ENCODE results near the gene PRR5L.

PRR5L gene

GRCh38 chr11:36388071-36388470 lies 92.0 kb downstream of the PRR5L start:
- no peak for FAIRE-seq
- TF ChIP-seq POLR2AphosphoS5 (IDR thresholded peaks at IDR 0.05; ENCODE audit: low read depth, low read length) (no peak), TAF1 (IDR thresholded peaks at IDR 0.05; ENCODE audit: borderline replicate concordance, low read depth, low read length) (no peak), POLR2A (IDR thresholded peaks at IDR 0.05; ENCODE audit: low read depth, low read length) (no peak)
- no peak for DNase-seq (ENCODE audit: insufficient read length)

- TF ChIP-seq POLR2AphosphoS5 (IDR thresholded peaks at IDR 0.05; ENCODE audit: low read depth, low read length) (no peak), TAF1 (IDR thresholded peaks at IDR 0.05; ENCODE audit: borderline replicate concordance, low read depth, low read length) (no peak), POLR2A (IDR thresholded peaks at IDR 0.05; ENCODE audit: low read depth, low read length) (no peak)
- DNase-seq (ENCODE audit: insufficient read length) (no peak), FAIRE-seq (no peak)
Observed at GRCh38 chr11:36388951-36389350, 92.9 kb downstream of the PRR5L start.

- TF ChIP-seq POLR2A (IDR thresholded peaks at IDR 0.05; ENCODE audit: low read depth, low read length): no peak
- no peak for TF ChIP-seq POLR2AphosphoS5 (IDR thresholded peaks at IDR 0.05; ENCODE audit: low read depth, low read length)
- TF ChIP-seq TAF1 (IDR thresholded peaks at IDR 0.05; ENCODE audit: borderline replicate concordance, low read depth, low read length): no peak
- no peak for DNase-seq (ENCODE audit: insufficient read length)
- FAIRE-seq: peak; percentile 50
Observed at GRCh38 chr11:36389811-36390210, 93.7 kb downstream of the PRR5L start.

- DNase-seq (ENCODE audit: insufficient read length) (no peak), FAIRE-seq (peak; percentile 82)
- TF ChIP-seq TAF1 (IDR thresholded peaks at IDR 0.05; ENCODE audit: borderline replicate concordance, low read depth, low read length): no peak
Observed at GRCh38 chr11:36390963-36391471, 94.9 kb downstream of the PRR5L start.

- no peak for DNase-seq (ENCODE audit: insufficient read length)
- TF ChIP-seq TAF1 (IDR thresholded peaks at IDR 0.05; ENCODE audit: borderline replicate concordance, low read depth, low read length): no peak
- no peak for TF ChIP-seq POLR2A (IDR thresholded peaks at IDR 0.05; ENCODE audit: low read depth, low read length)
- no peak for TF ChIP-seq POLR2AphosphoS5 (IDR thresholded peaks at IDR 0.05; ENCODE audit: low read depth, low read length)
- FAIRE-seq: no peak
Observed at GRCh38 chr11:36392196-36392595, 96.1 kb downstream of the PRR5L start.

- TF ChIP-seq POLR2AphosphoS5 (IDR thresholded peaks at IDR 0.05; ENCODE audit: low read depth, low read length) (no peak), POLR2A (IDR thresholded peaks at IDR 0.05; ENCODE audit: low read depth, low read length) (no peak), TAF1 (IDR thresholded peaks at IDR 0.05; ENCODE audit: borderline replicate concordance, low read depth, low read length) (no peak)
- no peak for DNase-seq (ENCODE audit: insufficient read length)
- no peak for FAIRE-seq
Observed at GRCh38 chr11:36394056-36394455, 98.0 kb downstream of the PRR5L start.

- DNase-seq (ENCODE audit: insufficient read length) (no peak), FAIRE-seq (no peak)
- no peak for TF ChIP-seq POLR2A (IDR thresholded peaks at IDR 0.05; ENCODE audit: low read depth, low read length)
- TF ChIP-seq POLR2AphosphoS5 (IDR thresholded peaks at IDR 0.05; ENCODE audit: low read depth, low read length): no peak
- TF ChIP-seq TAF1 (IDR thresholded peaks at IDR 0.05; ENCODE audit: borderline replicate concordance, low read depth, low read length): no peak
Observed at GRCh38 chr11:36394926-36395325, 98.8 kb downstream of the PRR5L start.

- FAIRE-seq (no peak), DNase-seq (ENCODE audit: insufficient read length) (no peak)
- TF ChIP-seq POLR2AphosphoS5 (IDR thresholded peaks at IDR 0.05; ENCODE audit: low read depth, low read length) (no peak), POLR2A (IDR thresholded peaks at IDR 0.05; ENCODE audit: low read depth, low read length) (no peak)
Observed at GRCh38 chr11:36395978-36396736, 100.1 kb downstream of the PRR5L start.

GRCh38 chr11:36398231-36398953 lies 102.3 kb downstream of the PRR5L start:
- DNase-seq (ENCODE audit: insufficient read length) (no peak), FAIRE-seq (no peak)
- TF ChIP-seq TAF1 (IDR thresholded peaks at IDR 0.05; ENCODE audit: borderline replicate concordance, low read depth, low read length) (no peak), POLR2AphosphoS5 (IDR thresholded peaks at IDR 0.05; ENCODE audit: low read depth, low read length) (no peak), POLR2A (IDR thresholded peaks at IDR 0.05; ENCODE audit: low read depth, low read length) (no peak)

GRCh38 chr11:36399236-36399635 lies 103.1 kb downstream of the PRR5L start:
- no peak for TF ChIP-seq POLR2A (IDR thresholded peaks at IDR 0.05; ENCODE audit: low read depth, low read length)
- no peak for TF ChIP-seq POLR2AphosphoS5 (IDR thresholded peaks at IDR 0.05; ENCODE audit: low read depth, low read length)
- TF ChIP-seq TAF1 (IDR thresholded peaks at IDR 0.05; ENCODE audit: borderline replicate concordance, low read depth, low read length): no peak
- no peak for FAIRE-seq
- DNase-seq (ENCODE audit: insufficient read length): no peak

GRCh38 chr11:36399745-36400144 lies 103.7 kb downstream of the PRR5L start:
- no peak for FAIRE-seq
- no peak for DNase-seq (ENCODE audit: insufficient read length)
- no peak for TF ChIP-seq POLR2A (IDR thresholded peaks at IDR 0.05; ENCODE audit: low read depth, low read length)
- no peak for TF ChIP-seq POLR2AphosphoS5 (IDR thresholded peaks at IDR 0.05; ENCODE audit: low read depth, low read length)
- no peak for TF ChIP-seq TAF1 (IDR thresholded peaks at IDR 0.05; ENCODE audit: borderline replicate concordance, low read depth, low read length)
